Mesenchymal stem cell (in vitro differentiated cells and primary cell): ENCODE measurements around the gene TSPO.

Experiments used
- DNase-seq: peaks from one replicate; pipeline ENCODE4 v3.0.0-alpha.2; 2013
- H2AFZ ChIP-seq: one replicate; pipeline ENCODE4 v1.6.1; 2013; ENCODE audit warnings: low read depth, mild to moderate bottlenecking, control low read depth, inconsistent platforms, low read length, moderate library complexity
- H2AK5ac ChIP-seq: 2 replicates; pipeline ENCODE4 v1.6.1; 2013; ENCODE audit warnings: low read length, moderate library complexity, mild to moderate bottlenecking, inconsistent platforms; ENCODE audit not compliant: severe bottlenecking
- H2BK120ac ChIP-seq: one replicate; pipeline ENCODE4 v1.6.1; 2013; ENCODE audit warnings: low read depth, mild to moderate bottlenecking, inconsistent platforms, low read length, moderate library complexity
- H2BK12ac ChIP-seq, 2 experiments: one replicate each; pipeline ENCODE4 v1.6.1; 2013; ENCODE audit warnings: inconsistent platforms in 2 of 2, low read length in 2 of 2, mild to moderate bottlenecking in 2 of 2, moderate library complexity in 2 of 2, control low read depth in 1 of 2
- H2BK15ac ChIP-seq: one replicate; pipeline ENCODE4 v1.6.1; 2013; ENCODE audit warnings: mild to moderate bottlenecking, low read depth, inconsistent platforms; ENCODE audit not compliant: poor library complexity, severe bottlenecking
- H2BK5ac ChIP-seq: 2 replicates; pipeline ENCODE4 v1.6.1; 2013; ENCODE audit warnings: low read depth, mild to moderate bottlenecking, low read length, control low read depth, inconsistent platforms; ENCODE audit not compliant: poor library complexity, severe bottlenecking
- H3K14ac ChIP-seq, 2 experiments: one replicate each; pipeline ENCODE4 v1.6.1; 2013; ENCODE audit warnings: inconsistent platforms in 2 of 2, low read length in 2 of 2, control low read depth in 1 of 2, mild to moderate bottlenecking in 1 of 2, moderate library complexity in 1 of 2
- H3K18ac ChIP-seq, 2 experiments: one replicate each; pipeline ENCODE4 v1.6.1; 2013; ENCODE audit warnings: inconsistent platforms in 2 of 2, low read length in 2 of 2, control low read depth in 1 of 2, low read depth in 1 of 2, mild to moderate bottlenecking in 1 of 2
- H3K23ac ChIP-seq, 2 experiments: one replicate each; pipeline ENCODE4 v1.6.1; 2013; ENCODE audit warnings: inconsistent platforms in 2 of 2, low read length in 2 of 2, mild to moderate bottlenecking in 2 of 2, moderate library complexity in 2 of 2, control low read depth in 1 of 2
- H3K27ac ChIP-seq: 2 replicates; pipeline ENCODE4 v1.5.1; 2013; ENCODE audit warnings: mild to moderate bottlenecking, moderate library complexity, low read length, control low read depth, inconsistent platforms; ENCODE audit not compliant: poor library complexity, severe bottlenecking
- H3K27me3 ChIP-seq, 2 experiments: 2 replicates each; pipeline versions ENCODE4 v1.6.1 to v1.7.0; 2013; ENCODE audit warnings: low read length in 2 of 2, mild to moderate bottlenecking in 2 of 2, moderate library complexity in 2 of 2, control low read depth in 1 of 2, inconsistent platforms in 1 of 2; ENCODE audit not compliant: control insufficient read depth in 1 of 2, insufficient read depth in 1 of 2
- H3K36me3 ChIP-seq, 2 experiments: 2 replicates each; pipeline versions ENCODE4 v1.6.1 to v1.7.0; 2013; ENCODE audit warnings: low read length in 2 of 2, control low read depth in 1 of 2, inconsistent platforms in 1 of 2, low read depth in 1 of 2, mild to moderate bottlenecking in 1 of 2; ENCODE audit not compliant: insufficient read depth in 2 of 2, control insufficient read depth in 1 of 2
- H3K4ac ChIP-seq, 2 experiments: one replicate each; pipeline ENCODE4 v1.6.1; 2013; ENCODE audit warnings: inconsistent platforms in 2 of 2, low read length in 2 of 2, mild to moderate bottlenecking in 2 of 2, moderate library complexity in 2 of 2, control low read depth in 1 of 2, low read depth in 1 of 2
- H3K4me1 ChIP-seq: 2 replicates; pipeline ENCODE4 v1.6.1; 2013; ENCODE audit warnings: low read depth, low read length, control low read depth; ENCODE audit not compliant: control insufficient read depth, insufficient read depth
- H3K4me2 ChIP-seq: 2 replicates; pipeline ENCODE4 v1.6.1; 2013; ENCODE audit warnings: low read length, mild to moderate bottlenecking, inconsistent platforms; ENCODE audit not compliant: poor library complexity, severe bottlenecking
- H3K4me3 ChIP-seq, 2 experiments: 2 replicates each; pipeline versions ENCODE4 v1.5.1 to v1.7.0; 2013; ENCODE audit warnings: low read length in 2 of 2, mild to moderate bottlenecking in 2 of 2, control low read depth in 1 of 2, low read depth in 1 of 2; ENCODE audit not compliant: insufficient read depth in 1 of 2
- H3K79me1 ChIP-seq: replicated peaks from 2 replicates; pipeline ENCODE4 v1.6.1; 2013; ENCODE audit warnings: mild to moderate bottlenecking, control low read depth, low read length, inconsistent platforms; ENCODE audit not compliant: poor library complexity, severe bottlenecking
- H3K9ac ChIP-seq: 2 replicates; pipeline ENCODE4 v1.7.0; 2013; ENCODE audit warnings: mild to moderate bottlenecking, low read length, moderate library complexity
- H3K9me3 ChIP-seq: 2 replicates; pipeline ENCODE4 v1.7.0; 2013; ENCODE audit warnings: mild to moderate bottlenecking, low read length; ENCODE audit not compliant: control insufficient read depth
- H4K8ac ChIP-seq: one replicate; pipeline ENCODE4 v1.6.1; 2013; ENCODE audit warnings: inconsistent platforms, mild to moderate bottlenecking, low read length, moderate library complexity
- H4K91ac ChIP-seq: one replicate; pipeline ENCODE4 v1.6.1; 2013; ENCODE audit warnings: mild to moderate bottlenecking, low read length, inconsistent platforms
- WGBS: methylation state at CpG from one replicate; pipeline ENCODE4 v1.1.7; 2013; ENCODE audit warnings: mixed read lengths; 5-methylcytosine and 5-hydroxymethylcytosine counted together

TSPO gene

GRCh38 chr22:43160497-43161126 lies 9.3 kb downstream of the TSPO start:
- Histone ChIP-seq H4K8ac (no peak overlapping the region), H3K23ac (no peak overlapping the region), H3K14ac (no peak overlapping the region), H2BK120ac (no peak overlapping the region), H2AK5ac (no peak overlapping the region), H3K27me3 (no peaks in the 10 kb centered on the region), H3K9ac (no peak overlapping the region), H3K4me2 (no peak overlapping the region), H2BK12ac (no peak overlapping the region), H4K91ac (no peak overlapping the region), H2AFZ (no peak overlapping the region), H3K9me3 (no peaks in the 10 kb centered on the region), H3K18ac (no peak overlapping the region), H3K4ac (no peak overlapping the region), H2BK15ac (no peak overlapping the region), H3K4me3 (no peak overlapping the region), H3K4me1 (peaks cover 22% of the 10 kb centered on the region), H3K27ac (no peak overlapping the region), H3K36me3 (peaks cover 38 to 82% of the 10 kb centered on the region in 2 experiments), H3K79me1 (peaks cover 29% of the 10 kb centered on the region), H2BK5ac (no peak overlapping the region)
- WGBS: 96% methylated on average over 8 of the region's 8 CpGs
- no peak for DNase-seq

GRCh38 chr22:43162412-43163150 lies 11.2 kb downstream of the TSPO start:
- 98% methylated on average over 24 of the region's 24 CpGs for WGBS
- H4K8ac ChIP-seq: no peak overlapping the region
- H3K18ac ChIP-seq: no peak overlapping the region
- H2AFZ ChIP-seq: no peak overlapping the region
- H2BK12ac ChIP-seq: no peak overlapping the region
- peaks cover 22% of the 10 kb centered on the region for H3K79me1 ChIP-seq
- no peak overlapping the region for H4K91ac ChIP-seq
- peaks cover 35 to 84% of the 10 kb centered on the region in 2 experiments for H3K36me3 ChIP-seq
- H3K4me1 ChIP-seq: peaks cover 13% of the 10 kb centered on the region
- no peak overlapping the region for H2BK5ac ChIP-seq
- H3K14ac ChIP-seq: no peak overlapping the region
- no peak overlapping the region for H3K9ac ChIP-seq
- no peaks in the 10 kb centered on the region for H3K9me3 ChIP-seq
- H3K23ac ChIP-seq: no peak overlapping the region
- H2AK5ac ChIP-seq: no peak overlapping the region
- no peak overlapping the region for H3K27ac ChIP-seq
- no peaks in the 10 kb centered on the region for H3K27me3 ChIP-seq
- H2BK120ac ChIP-seq: no peak overlapping the region
- no peak overlapping the region for H3K4ac ChIP-seq
- DNase-seq: no peak
- H2BK15ac ChIP-seq: no peak overlapping the region
- H3K4me2 ChIP-seq: no peak overlapping the region
- no peak overlapping the region for H3K4me3 ChIP-seq

GRCh38 chr22:43163241-43163795 lies 12.0 kb downstream of the TSPO start:
- H3K36me3 ChIP-seq: peaks cover 40 to 85% of the 10 kb centered on the region in 2 experiments
- WGBS: 91% methylated on average over 18 of the region's 18 CpGs
- H3K27ac ChIP-seq: no peak overlapping the region

GRCh38 chr22:43164636-43165035 lies 13.3 kb downstream of the TSPO start:
- H3K4me2 ChIP-seq: no peak overlapping the region
- no peak overlapping the region for H3K23ac ChIP-seq
- no peaks in the 10 kb centered on the region for H3K9me3 ChIP-seq
- H3K27ac ChIP-seq: no peak overlapping the region
- no peak overlapping the region for H3K4ac ChIP-seq
- H2BK120ac ChIP-seq: no peak overlapping the region
- no peak overlapping the region for H3K9ac ChIP-seq
- H2AK5ac ChIP-seq: no peak overlapping the region
- H3K4me1 ChIP-seq: peaks cover 17% of the 10 kb centered on the region
- H3K18ac ChIP-seq: no peak overlapping the region
- WGBS: 80% methylated on average over 16 of the region's 16 CpGs
- H2BK12ac ChIP-seq: no peak overlapping the region
- H2BK5ac ChIP-seq: no peak overlapping the region
- H3K4me3 ChIP-seq: no peak overlapping the region
- no peak overlapping the region for H2BK15ac ChIP-seq
- H3K79me1 ChIP-seq: peaks cover 9% of the 10 kb centered on the region
- no peak overlapping the region for H2AFZ ChIP-seq
- H3K36me3 ChIP-seq: peaks cover 40 to 79% of the 10 kb centered on the region in 2 experiments
- no peak overlapping the region for H4K91ac ChIP-seq
- no peaks in the 10 kb centered on the region for H3K27me3 ChIP-seq
- no peak overlapping the region for H3K14ac ChIP-seq
- no peak overlapping the region for H4K8ac ChIP-seq
- DNase-seq: no peak

More at GRCh38 chr22:43163241-43163795, 12.0 kb downstream of the TSPO start:
- H4K8ac ChIP-seq: no peak overlapping the region
- DNase-seq: no peak
- peaks cover 19% of the 10 kb centered on the region for H3K79me1 ChIP-seq
- no peak overlapping the region for H2AFZ ChIP-seq
- H3K23ac ChIP-seq: no peak overlapping the region
- no peak overlapping the region for H3K4me3 ChIP-seq
- H2BK12ac ChIP-seq: no peak overlapping the region
- peaks cover 14% of the 10 kb centered on the region for H3K4me1 ChIP-seq
- H3K4me2 ChIP-seq: no peak overlapping the region
- no peak overlapping the region for H3K18ac ChIP-seq
- H3K27me3 ChIP-seq: no peaks in the 10 kb centered on the region
- H2AK5ac ChIP-seq: no peak overlapping the region
- no peak overlapping the region for H2BK120ac ChIP-seq
- H3K9me3 ChIP-seq: no peaks in the 10 kb centered on the region
- no peak overlapping the region for H3K4ac ChIP-seq
- no peak overlapping the region for H3K14ac ChIP-seq
- peak overlapping the region; percentile 57 for H3K9ac ChIP-seq
- H2BK5ac ChIP-seq: no peak overlapping the region
- no peak overlapping the region for H4K91ac ChIP-seq
- H2BK15ac ChIP-seq: no peak overlapping the region
